B cell (primary cell): Measurements from ENCODE around the gene NAMPT. TPM values are rescaled to one million over a fixed set of nuclear protein-coding genes. Genes with fewer than 3 reads are reported as not detected.

Source experiments
- ATAC-seq: fragments of 200-7000 bp; cut with Tn5 transposase; one replicate; pipeline ENCODE4 v1.10.0; 2021; ENCODE audit warnings: low read depth, mild to moderate bottlenecking, moderate number of reproducible peaks, moderate library complexity
- CTCF ChIA-PET: fragments of 350-600 bp; sonication (Branson Sonifier 250); formaldehyde crosslinking; loops from one replicate; lab custom pipeline; 2021; ENCODE audit warnings: antibody characterized with exemption, inconsistent platforms; lab: Charles Lee
- POLR2A ChIA-PET: fragments of 350-600 bp; sonication (Branson Sonifier 250); formaldehyde crosslinking; loops from one replicate; lab custom pipeline; 2021; ENCODE audit warnings: antibody characterized with exemption; lab: Charles Lee
- DNase-seq: peaks from one replicate; pipeline ENCODE4 v3.0.0; 2013
- H2AFZ ChIP-seq: 2 replicates; pipeline ENCODE4 v1.6.1; 2012; ENCODE audit warnings: mild to moderate bottlenecking, low read depth, low read length; ENCODE audit not compliant: insufficient read depth, poor library complexity, severe bottlenecking
- H3K27ac ChIP-seq, 2 donors: 1 replicate in 1 of 2; 2 replicates in 1 of 2; pipeline ENCODE4 v1.5.1; 2012 to 2013; ENCODE audit warnings: low read length in 2 of 2, mild to moderate bottlenecking in 2 of 2, moderate library complexity in 1 of 2
- H3K27me3 ChIP-seq, 4 experiments: fragments of 200-600 bp in 1 of 4; sonication (generic) in 1 of 4; replicated peaks in 1 of 4; 1 replicate in 2 of 4; 2 replicates in 2 of 4; pipeline versions ENCODE4 v1.6.1 to v1.7.0; 2013 to 2016; ENCODE audit warnings: low read length in 3 of 4, mild to moderate bottlenecking in 2 of 4, mixed read lengths in 1 of 4, moderate library complexity in 1 of 4; ENCODE audit not compliant: insufficient read depth in 4 of 4, control insufficient read depth in 3 of 4; ENCODE audit errors: control extremely low read depth in 1 of 4
- H3K36me3 ChIP-seq, 2 experiments: replicated peaks in 1 of 2; 1 replicate in 1 of 2; 2 replicates in 1 of 2; pipeline versions ENCODE4 v1.6.1 to v1.7.1; 2013; ENCODE audit warnings: low read length in 1 of 2; ENCODE audit not compliant: insufficient read depth in 2 of 2, control insufficient read depth in 1 of 2; ENCODE audit errors: control extremely low read depth in 1 of 2, extremely low read depth in 1 of 2
- H3K4me1 ChIP-seq, 2 donors: fragments of 200-600 bp in 1 of 2; sonication (generic) in 1 of 2; 1 replicate in 1 of 2; 2 replicates in 1 of 2; pipeline versions ENCODE4 v1.5.1 to v1.6.1; 2013 to 2017; ENCODE audit warnings: low read length in 2 of 2; ENCODE audit not compliant: control insufficient read depth in 2 of 2, insufficient read depth in 2 of 2
- H3K4me2 ChIP-seq: replicated peaks from 2 replicates; pipeline ENCODE3; 2012; ENCODE audit warnings: mild to moderate bottlenecking, low read depth, low read length; ENCODE audit not compliant: poor library complexity, severe bottlenecking
- H3K4me3 ChIP-seq, 5 experiments: fragments of 200-600 bp in 1 of 5; sonication (generic) in 1 of 5; 1 replicate in 3 of 5; 2 replicates in 2 of 5; pipeline versions ENCODE4 v1.5.1 to v1.7.0; 2011 to 2016; ENCODE audit warnings: low read length in 4 of 5, mild to moderate bottlenecking in 4 of 5, low read depth in 2 of 5, control low read depth in 1 of 5, moderate library complexity in 1 of 5; ENCODE audit not compliant: insufficient read depth in 1 of 5; ENCODE audit errors: control extremely low read depth in 1 of 5, extremely low read depth in 1 of 5
- H3K79me2 ChIP-seq: fragments of 200-600 bp; sonication (generic); one replicate; pipeline ENCODE4 v1.6.0; 2016; ENCODE audit warnings: low read length; ENCODE audit not compliant: control insufficient read depth, insufficient read depth
- H3K9ac ChIP-seq: fragments of 200-600 bp; sonication (generic); 2 replicates; pipeline ENCODE4 v1.6.1; 2017; ENCODE audit warnings: mild to moderate bottlenecking, low read length, moderate library complexity
- H3K9me3 ChIP-seq, 3 donors: one replicate each; pipeline versions ENCODE4 v1.6.1 to v1.7.1; 2013; ENCODE audit warnings: low read length in 2 of 3; ENCODE audit not compliant: control insufficient read depth in 2 of 3, insufficient read depth in 1 of 3; ENCODE audit errors: control extremely low read depth in 1 of 3
- H4K20me1 ChIP-seq: 2 replicates; pipeline ENCODE4 v1.6.0; 2012; ENCODE audit warnings: mild to moderate bottlenecking, low read length; ENCODE audit not compliant: insufficient read depth, control insufficient read depth, poor library complexity, severe bottlenecking
- H3K27ac Mint-ChIP-seq: one replicate; pipeline ENCODE4 v1.8.0; 2021; ENCODE audit warnings: mixed read lengths
- H3K27me3 Mint-ChIP-seq: one replicate; pipeline ENCODE4 v1.8.0; 2021; ENCODE audit warnings: mixed read lengths
- H3K4me1 Mint-ChIP-seq: one replicate; pipeline ENCODE4 v1.8.0; 2021; ENCODE audit warnings: mixed read lengths
- H3K4me3 Mint-ChIP-seq: one replicate; pipeline ENCODE4 v1.8.0; 2021; ENCODE audit warnings: mixed read lengths
- H3K9me3 Mint-ChIP-seq: one replicate; pipeline ENCODE4 v1.8.0; 2022; ENCODE audit warnings: mixed read lengths; ENCODE audit not compliant: insufficient read depth
- EZH2 ChIP-seq: IDR thresholded peaks from 2 replicates; pipeline ENCODE4 v1.6.1; 2012; ENCODE audit warnings: borderline replicate concordance, low read depth, mild to moderate bottlenecking, moderate library complexity, low read length; ENCODE audit not compliant: insufficient read depth, poor library complexity, severe bottlenecking
- WGBS: methylation state at CpG from one replicate; pipeline ENCODE4 v1.1.5; 2013; ENCODE audit warnings: missing lambda C conversion rate; ENCODE audit not compliant: insufficient coverage; 5-methylcytosine and 5-hydroxymethylcytosine counted together
- intact Hi-C: fragments of 100-400 bp; cut with micrococcal nuclease; formaldehyde crosslinking; loops from one replicate; pipeline ENCODE4 v1.10.0; 2022
- polyA plus RNA-seq: library from polyadenylated mRNA; depleted of rRNA; stranded (reverse); fragments of >200 nt; gene quantifications from 2 replicates; pipeline ENCODE4 v1.2.3, GENCODE V29; 2012
- total RNA-seq, 2 donors: library from RNA; stranded (reverse); fragments of 120-200 nt in 1 of 2; gene quantifications; 1 replicate in 1 of 2; 2 replicates in 1 of 2; pipeline versions ENCODE4 v1.2.3 to v1.2.4, GENCODE V29; 2013 to 2022
- TF ChIP-seq, protein P1 (sequence below): fragments of 200-600 bp; IDR thresholded peaks from one replicate; pipeline ENCODE4 v1.8.0; 2022; ENCODE audit warnings: antibody characterized with exemption, mild to moderate bottlenecking

NAMPT gene
- total and polyA plus RNA-seq, 2 donors (not counting 1 experiment from before 2014, with no cell fraction given) = 11.6 to 48.8 TPM

DNA sequence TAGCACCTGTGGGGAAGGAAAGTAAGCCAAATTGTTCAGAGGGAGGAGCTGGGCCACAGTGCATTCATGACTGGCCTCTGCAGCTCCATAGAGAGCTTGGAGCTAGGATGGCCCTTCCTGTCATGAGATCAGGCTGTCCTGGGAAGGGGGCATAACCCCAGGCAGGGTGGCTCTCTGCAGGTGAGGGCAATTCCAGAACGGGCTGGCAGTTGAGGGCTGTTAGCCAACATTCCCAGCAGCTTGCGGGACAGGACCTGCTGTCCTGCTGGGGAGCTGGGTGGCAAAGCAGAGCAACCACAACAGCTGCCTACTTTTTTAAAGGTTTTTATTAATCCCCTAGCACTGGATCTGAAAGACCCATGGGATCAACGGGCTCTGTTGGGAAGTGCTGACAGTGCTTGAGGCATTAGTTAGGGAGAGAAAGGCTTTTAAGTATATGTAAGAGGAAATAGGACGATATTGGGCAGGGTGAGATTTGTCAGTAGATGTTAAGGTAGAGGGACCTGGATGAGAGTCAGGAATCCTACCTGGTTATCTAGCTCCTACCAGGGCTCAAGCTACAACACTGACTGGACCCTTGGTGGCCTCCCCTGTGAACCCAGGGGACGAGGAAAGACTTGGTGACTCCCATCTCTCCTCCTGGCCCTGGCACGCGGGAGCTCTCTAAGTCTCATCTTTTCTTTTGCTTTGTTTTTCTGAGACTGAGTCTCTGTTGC, 77.8 kb downstream of the NAMPT start:
- Histone ChIP-seq H3K9me3 (no peaks in the 10 kb centered on the region), H3K79me2 (no peaks in the 10 kb centered on the region), H4K20me1 (no peaks in the 10 kb centered on the region), H3K4me2 (no peak overlapping the region), H3K4me3 (no peak overlapping the region), H3K36me3 (no peaks in the 10 kb centered on the region), H3K9ac (no peak overlapping the region), H3K27me3 (peaks cover 0 to 6% (median 2%) of the 10 kb centered on the region in 4 experiments), H3K27ac (no peak overlapping the region), H3K4me1 (no peaks in the 10 kb centered on the region), H2AFZ (no peak overlapping the region)
- Mint-ChIP-seq H3K27me3 (peaks cover 20% of the 10 kb centered on the region), H3K9me3 (no peaks in the 10 kb centered on the region), H3K27ac (no peak overlapping the region), H3K4me1 (no peaks in the 10 kb centered on the region), H3K4me3 (no peak overlapping the region)
- CTCF ChIA-PET = interaction anchor here (0.9 kb wide), 1 partner anchor 826 kb away, joined by 3 read pairs; no protein-coding TSS in a partner anchor
- POLR2A ChIA-PET = no interaction called here
- DNase-seq (no peak), ATAC-seq (no peak)
- intact Hi-C loops = no loop called here
- WGBS = 82% methylated on average over 6 of the region's 7 CpGs
- TF ChIP-seq EZH2 = no peak
- TF ChIP-seq, protein P1, sequence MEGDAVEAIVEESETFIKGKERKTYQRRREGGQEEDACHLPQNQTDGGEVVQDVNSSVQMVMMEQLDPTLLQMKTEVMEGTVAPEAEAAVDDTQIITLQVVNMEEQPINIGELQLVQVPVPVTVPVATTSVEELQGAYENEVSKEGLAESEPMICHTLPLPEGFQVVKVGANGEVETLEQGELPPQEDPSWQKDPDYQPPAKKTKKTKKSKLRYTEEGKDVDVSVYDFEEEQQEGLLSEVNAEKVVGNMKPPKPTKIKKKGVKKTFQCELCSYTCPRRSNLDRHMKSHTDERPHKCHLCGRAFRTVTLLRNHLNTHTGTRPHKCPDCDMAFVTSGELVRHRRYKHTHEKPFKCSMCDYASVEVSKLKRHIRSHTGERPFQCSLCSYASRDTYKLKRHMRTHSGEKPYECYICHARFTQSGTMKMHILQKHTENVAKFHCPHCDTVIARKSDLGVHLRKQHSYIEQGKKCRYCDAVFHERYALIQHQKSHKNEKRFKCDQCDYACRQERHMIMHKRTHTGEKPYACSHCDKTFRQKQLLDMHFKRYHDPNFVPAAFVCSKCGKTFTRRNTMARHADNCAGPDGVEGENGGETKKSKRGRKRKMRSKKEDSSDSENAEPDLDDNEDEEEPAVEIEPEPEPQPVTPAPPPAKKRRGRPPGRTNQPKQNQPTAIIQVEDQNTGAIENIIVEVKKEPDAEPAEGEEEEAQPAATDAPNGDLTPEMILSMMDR = no peak

DNA sequence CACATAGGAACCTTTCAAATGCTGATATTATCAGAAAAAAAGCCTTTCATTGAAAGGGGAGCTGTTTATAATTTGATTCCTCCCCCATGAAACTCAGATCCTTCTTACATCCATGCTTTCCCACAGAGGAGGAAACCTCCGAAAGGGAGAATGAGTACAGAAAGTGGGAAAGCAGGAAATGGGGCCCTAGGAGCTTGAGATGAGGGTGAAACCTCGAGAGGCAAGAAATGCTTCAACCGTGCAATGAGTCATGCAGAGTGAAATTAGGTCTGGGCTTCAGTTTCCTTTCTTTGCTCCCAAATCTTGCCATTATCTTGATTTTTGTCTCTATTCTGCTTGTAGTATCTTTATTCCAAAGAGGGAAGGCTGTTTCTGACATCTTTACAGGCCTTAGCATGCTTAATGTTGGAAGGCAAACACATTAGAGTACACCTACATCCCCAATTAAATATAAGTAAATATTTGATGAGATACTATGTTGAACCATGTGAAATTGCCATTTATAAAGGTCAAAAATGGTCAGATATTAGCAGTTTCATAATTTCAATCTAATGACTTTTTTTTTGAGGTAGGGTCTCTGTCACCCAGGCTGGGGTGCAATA, 79.1 kb downstream of the NAMPT start:
- ChIA-PET CTCF (no interaction called here), POLR2A (no interaction called here)
- Histone ChIP-seq H3K4me3 (no peak overlapping the region), H3K79me2 (no peaks in the 10 kb centered on the region), H3K27ac (no peak overlapping the region), H3K9ac (no peak overlapping the region), H3K4me1 (no peaks in the 10 kb centered on the region), H3K27me3 (peaks cover 0 to 6% (median 2%) of the 10 kb centered on the region in 4 experiments), H3K36me3 (no peaks in the 10 kb centered on the region), H4K20me1 (no peaks in the 10 kb centered on the region), H3K9me3 (no peaks in the 10 kb centered on the region), H3K4me2 (no peak overlapping the region), H2AFZ (no peak overlapping the region)
- no peak overlapping the region for H3K4me3 Mint-ChIP-seq
- 65% methylated on average over 2 of the region's 3 CpGs for WGBS
- TF ChIP-seq EZH2 = no peak
- TF ChIP-seq, protein P1 = no peak
- no peaks in the 10 kb centered on the region for H3K9me3 Mint-ChIP-seq
- DNase-seq (no peak), ATAC-seq (no peak)
- intact Hi-C loops = no loop called here
- peaks cover 23% of the 10 kb centered on the region for H3K27me3 Mint-ChIP-seq
- no peaks in the 10 kb centered on the region for H3K4me1 Mint-ChIP-seq
- H3K27ac Mint-ChIP-seq = no peak overlapping the region
